Superior temporal gyrus (tissue), 1 donor: ENCODE data around the gene CNTN5.

Experiments
- DNase-seq: peaks from one replicate; pipeline ENCODE4 v3.0.0-alpha.2; 2016; ENCODE audit errors: extremely low spot score

The CNTN5 gene

DNA sequence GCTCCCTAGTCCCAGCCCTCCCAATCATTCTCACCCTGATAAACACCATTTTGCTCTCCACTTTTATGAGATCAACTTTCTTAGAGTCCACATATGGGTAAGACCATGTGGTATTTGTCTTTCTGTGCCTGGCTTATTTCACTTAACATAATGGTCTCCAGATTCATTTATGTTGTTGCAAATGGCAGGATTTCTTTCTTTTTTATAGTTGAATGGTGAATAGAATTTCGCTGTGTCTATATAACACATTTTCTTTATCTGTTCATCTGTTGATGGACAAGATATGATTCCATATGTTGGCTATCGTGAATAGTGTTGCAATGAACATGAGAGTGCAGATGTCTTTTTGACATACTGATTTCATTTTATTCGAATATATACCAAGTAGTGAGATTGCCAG lies 1298.9 kb downstream of the CNTN5 start:
- no peak for DNase-seq

GRCh38 chr11:100328626-100329340 lies 1308.0 kb downstream of the CNTN5 start:
- no peak for DNase-seq

DNA sequence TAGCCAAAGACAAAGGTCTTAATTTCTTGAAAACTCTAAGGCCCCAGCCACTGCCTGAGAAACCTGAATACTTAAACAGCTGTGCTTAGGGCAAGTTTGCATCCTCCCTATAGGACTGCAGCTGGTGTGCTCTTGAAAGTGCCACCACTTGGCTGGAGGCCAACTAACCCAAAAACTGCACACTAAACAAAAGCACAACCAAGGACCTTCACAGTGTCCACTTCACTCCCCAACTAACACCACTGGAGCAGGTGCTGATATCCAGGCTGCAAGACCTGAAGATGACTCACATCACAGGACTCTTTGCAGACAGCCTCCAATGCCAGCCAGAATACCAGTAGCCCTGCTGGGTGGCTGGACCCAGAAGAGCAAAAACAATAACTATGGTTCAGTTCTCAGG lies 1308.6 kb downstream of the CNTN5 start:
- DNase-seq, result no peak

DNA sequence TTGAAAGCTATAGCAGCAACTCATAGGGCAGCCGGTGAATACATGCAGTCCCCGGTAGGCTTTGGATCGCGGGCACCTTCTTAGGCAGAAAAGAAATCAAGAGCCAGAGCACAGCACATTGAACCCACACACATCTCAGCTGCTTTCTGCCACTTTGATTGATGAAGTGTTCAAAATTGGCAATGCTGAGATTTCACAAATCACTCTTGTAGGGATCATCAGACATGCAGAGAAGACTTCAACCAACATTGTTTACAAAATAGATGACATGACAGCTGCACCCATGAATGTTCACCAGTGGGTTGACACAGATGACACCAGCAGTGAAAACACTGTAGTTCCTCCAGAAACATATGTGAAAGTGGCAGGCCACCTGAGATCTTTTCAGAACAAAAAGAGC lies 1316.1 kb downstream of the CNTN5 start:
- no peak for DNase-seq

DNA sequence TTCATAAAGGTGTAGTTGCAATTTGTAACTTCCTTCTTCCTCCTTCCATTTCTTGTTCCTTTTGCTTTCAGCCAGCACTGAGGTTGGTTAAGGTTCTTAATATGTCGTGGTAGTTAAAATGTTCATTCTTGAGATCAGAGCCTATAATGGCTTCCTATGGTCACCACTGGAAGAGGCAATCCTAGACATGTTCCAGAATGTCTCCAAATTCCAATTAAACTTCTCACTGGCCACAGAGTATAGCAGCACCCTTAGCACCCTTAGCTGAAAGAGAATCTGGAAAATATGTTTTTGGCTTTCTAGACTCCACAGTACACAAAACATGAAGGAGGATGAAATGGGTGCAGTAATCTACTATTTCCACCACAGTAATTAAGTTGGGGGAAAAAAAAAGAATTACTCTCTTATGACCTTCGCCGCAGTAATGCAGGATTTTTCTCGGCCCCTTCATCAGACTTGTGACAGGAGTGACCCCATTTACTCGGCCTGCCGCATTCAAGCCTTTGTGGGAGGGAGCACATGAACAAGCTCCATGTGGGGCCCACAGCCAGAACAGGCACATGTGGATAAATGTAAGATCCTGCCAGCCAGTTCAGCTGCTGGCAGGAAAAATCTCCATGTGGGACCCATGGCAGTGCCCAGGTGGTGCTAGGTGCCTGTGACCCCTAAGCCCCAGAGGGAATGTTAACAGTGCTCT lies 1317.5 kb downstream of the CNTN5 start:
- DNase-seq, result no peak

DNA sequence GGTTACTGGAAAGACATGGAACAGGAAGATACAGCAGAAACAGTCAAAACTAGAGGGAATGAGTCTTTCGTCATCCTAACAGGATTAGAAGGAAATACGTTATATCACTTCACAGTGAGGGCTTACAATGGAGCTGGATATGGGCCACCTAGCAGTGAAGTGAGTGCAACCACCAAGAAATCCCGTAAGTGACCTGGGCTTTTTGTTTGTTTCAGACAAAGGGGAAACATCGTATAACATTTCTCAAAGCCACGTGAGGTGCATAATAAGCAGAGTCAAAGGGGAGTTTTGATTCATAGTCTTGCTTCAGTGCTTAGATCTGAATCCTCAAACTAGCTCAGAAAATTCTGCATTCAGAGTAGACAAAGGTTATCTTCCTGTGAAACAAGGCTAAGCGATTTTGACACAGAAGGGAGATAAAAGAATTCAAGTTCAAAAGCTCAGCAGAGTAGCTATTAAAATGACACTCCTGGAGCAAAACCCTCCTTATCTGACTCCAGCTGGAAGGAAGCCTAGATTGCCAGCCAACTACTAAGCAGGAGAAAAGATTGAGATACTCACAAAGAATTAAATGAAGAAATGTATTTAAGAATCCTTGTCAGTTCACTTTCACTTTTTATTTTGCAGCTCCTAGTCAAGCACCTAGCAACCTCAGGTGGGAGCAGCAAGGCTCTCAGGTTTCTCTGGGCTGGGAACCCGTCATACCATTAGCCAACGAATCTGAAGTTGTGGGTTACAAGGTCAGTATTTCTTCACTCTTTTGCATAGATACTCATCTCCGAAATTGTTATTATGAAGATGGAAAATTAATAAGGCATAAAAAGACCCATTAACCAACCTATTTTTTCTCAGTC lies 1319.9 kb downstream of the CNTN5 start:
- no peak for DNase-seq

- DNase-seq, result no peak
These were observed 1332.3 kb downstream of the CNTN5 start for GRCh38 chr11:100353083-100353482.

DNA sequence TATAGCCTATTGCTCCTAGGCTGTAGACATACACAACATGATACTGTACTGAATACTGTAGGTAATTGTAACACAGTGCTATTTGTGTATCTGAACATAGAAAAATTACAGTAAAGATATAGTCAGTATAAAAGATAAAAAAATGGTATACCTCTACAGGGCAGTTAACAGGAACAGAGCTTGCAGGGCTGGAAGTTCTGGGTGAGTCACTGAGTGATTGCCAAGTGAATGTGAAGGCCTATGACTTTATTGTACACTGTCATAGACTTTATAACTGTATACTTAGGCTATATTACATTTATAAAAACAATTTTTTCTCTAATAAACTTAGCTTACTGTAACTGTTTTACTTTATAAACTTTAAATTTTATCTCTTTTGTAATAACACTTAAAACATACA lies 1334.0 kb downstream of the CNTN5 start:
- no peak for DNase-seq

- DNase-seq, result no peak
These were observed 1335.3 kb downstream of the CNTN5 start for GRCh38 chr11:100356035-100356434.

GRCh38 chr11:100359281-100359680 lies 1338.5 kb downstream of the CNTN5 start:
- no peak for DNase-seq

GRCh38 chr11:100367892-100368291 lies 1347.1 kb downstream of the CNTN5 start:
- DNase-seq, result no peak

DNA sequence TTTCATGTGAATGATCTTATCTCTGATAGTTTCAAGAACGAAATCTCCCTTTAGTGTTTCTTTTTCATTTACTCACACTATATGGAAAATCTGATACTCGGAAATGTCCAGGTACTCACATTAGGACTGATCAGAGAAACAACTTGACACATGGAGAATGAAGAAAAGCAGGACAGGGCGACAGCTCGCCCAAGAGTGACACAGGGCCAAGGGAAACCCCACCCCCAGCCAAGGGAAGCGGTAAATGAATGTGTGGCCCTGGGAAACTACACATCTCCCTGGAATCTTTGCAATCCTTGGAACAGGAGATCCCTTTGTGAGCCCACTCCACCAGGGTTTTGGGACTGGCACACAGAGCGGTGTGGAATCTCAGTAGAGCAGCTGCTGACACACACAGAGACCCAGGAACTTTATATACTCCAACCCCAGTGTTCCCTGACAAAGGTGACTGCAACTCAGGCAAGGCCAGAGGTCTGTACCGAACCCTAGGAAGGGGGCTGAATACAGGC lies 1362.7 kb downstream of the CNTN5 start:
- no peak for DNase-seq

DNA sequence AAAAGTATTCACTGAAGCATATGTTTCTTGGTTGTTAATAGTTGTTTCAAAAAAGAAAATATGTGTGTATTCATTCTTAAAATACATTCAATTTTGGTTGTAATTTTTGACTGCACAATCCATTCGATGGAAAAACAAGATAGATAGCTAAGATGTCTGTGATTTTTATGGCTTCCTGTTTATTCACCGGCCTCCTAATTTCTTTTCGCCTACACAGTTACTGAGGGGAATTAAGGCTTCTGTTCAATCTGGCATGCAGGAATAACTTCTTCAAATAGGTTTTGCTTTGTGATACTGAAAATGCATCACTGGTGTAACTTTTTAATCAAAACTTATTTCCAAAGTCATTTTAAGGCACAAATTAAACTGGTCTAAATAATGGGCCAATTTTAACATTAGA lies 1375.5 kb downstream of the CNTN5 start:
- no peak for DNase-seq

DNA sequence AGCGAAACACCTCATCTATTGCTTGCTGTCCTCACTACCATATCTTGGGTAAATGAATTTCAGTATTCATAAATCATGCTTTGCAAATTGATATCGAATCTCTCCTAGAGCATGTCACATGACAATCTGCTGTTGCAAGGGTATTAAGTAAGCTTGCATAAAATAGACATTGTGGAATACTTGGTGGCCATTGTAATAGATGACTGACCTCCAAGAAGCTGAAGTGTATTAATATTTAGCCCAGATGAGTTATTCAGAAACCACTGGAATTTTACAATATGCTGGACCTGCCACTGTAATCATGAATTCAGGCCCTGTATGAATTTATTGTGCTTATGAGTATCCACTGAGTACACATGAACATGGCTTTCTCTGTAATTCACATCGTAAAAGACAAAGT lies 1376.7 kb downstream of the CNTN5 start:
- no peak for DNase-seq

DNA sequence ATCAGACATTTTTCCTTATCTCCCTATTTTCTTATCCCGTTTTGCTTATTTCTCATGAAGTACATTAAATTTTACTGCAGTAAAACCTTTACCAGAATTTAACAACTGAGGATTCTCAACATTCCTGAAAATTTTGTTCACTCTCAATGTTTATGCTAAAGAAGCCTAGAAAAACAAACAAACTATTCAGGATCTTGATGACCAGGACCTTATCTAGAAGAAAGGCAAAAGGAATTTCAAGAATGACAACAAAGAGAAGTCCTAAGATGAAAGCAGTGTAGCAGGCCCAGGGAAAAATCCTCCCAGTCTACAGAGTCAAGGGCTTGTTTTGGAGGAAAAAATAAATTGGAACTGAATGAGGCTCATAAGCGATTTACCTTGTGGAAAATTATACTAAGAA lies 1383.1 kb downstream of the CNTN5 start:
- DNase-seq, result no peak

GRCh38 chr11:100404907-100405306 lies 1384.2 kb downstream of the CNTN5 start:
- DNase-seq, result no peak
